ENCODE measurements around the gene LETM1. TPM values are rescaled to one million over a fixed set of nuclear protein-coding genes. Genes with fewer than 3 reads are reported as not detected.
A peak's percentile ranks its signal among the peaks of the same experiment; 100 is the strongest.

The LETM1 gene
- total and polyA plus RNA-seq, 2 of the 13 experiments (the other 11 are each of a cell fraction or from before 2014, with no cell fraction given): 9.7 to 41.6 TPM

GRCh38 chr4:1784395-1784788, 71.6 kb downstream of the LETM1 start (continued):
- no peak for TF ChIP-seq ZNF430 (CRISPR knock-in tag; IDR thresholded peaks at IDR 0.05)
- TF ChIP-seq, protein P1, sequence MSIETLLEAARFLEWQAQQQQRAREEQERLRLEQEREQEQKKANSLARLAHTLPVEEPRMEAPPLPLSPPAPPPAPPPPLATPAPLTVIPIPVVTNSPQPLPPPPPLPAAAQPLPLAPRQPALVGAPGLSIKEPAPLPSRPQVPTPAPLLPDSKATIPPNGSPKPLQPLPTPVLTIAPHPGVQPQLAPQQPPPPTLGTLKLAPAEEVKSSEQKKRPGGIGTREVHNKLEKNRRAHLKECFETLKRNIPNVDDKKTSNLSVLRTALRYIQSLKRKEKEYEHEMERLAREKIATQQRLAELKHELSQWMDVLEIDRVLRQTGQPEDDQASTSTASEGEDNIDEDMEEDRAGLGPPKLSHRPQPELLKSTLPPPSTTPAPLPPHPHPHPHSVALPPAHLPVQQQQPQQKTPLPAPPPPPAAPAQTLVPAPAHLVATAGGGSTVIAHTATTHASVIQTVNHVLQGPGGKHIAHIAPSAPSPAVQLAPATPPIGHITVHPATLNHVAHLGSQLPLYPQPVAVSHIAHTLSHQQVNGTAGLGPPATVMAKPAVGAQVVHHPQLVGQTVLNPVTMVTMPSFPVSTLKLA (IDR thresholded peaks at IDR 0.05): peak; percentile 44
- no peak for TF ChIP-seq SKIL (CRISPR knock-in tag; IDR thresholded peaks at IDR 0.05; ENCODE audit: borderline replicate concordance)
- peak; percentile 7 for TF ChIP-seq HNRNPLL (IDR thresholded peaks at IDR 0.05; ENCODE audit: low read depth, low read length, poor library complexity, severe bottlenecking)
- TF ChIP-seq ETV5 (CRISPR knock-in tag; IDR thresholded peaks at IDR 0.05; ENCODE audit: borderline replicate concordance): no peak
- 0 out of 2 replicates have a peak, but pooled peaks have one; percentile 11 for TF ChIP-seq TP53 (CRISPR knock-in tag; conservative IDR thresholded peaks at IDR 0.05)
- no peak for TF ChIP-seq GLI4 (CRISPR knock-in tag; IDR thresholded peaks at IDR 0.05; ENCODE audit: borderline replicate concordance)
- TF ChIP-seq GTF2F1 (IDR thresholded peaks at IDR 0.05; ENCODE audit: low read length): no peak
- TF ChIP-seq, protein P2, sequence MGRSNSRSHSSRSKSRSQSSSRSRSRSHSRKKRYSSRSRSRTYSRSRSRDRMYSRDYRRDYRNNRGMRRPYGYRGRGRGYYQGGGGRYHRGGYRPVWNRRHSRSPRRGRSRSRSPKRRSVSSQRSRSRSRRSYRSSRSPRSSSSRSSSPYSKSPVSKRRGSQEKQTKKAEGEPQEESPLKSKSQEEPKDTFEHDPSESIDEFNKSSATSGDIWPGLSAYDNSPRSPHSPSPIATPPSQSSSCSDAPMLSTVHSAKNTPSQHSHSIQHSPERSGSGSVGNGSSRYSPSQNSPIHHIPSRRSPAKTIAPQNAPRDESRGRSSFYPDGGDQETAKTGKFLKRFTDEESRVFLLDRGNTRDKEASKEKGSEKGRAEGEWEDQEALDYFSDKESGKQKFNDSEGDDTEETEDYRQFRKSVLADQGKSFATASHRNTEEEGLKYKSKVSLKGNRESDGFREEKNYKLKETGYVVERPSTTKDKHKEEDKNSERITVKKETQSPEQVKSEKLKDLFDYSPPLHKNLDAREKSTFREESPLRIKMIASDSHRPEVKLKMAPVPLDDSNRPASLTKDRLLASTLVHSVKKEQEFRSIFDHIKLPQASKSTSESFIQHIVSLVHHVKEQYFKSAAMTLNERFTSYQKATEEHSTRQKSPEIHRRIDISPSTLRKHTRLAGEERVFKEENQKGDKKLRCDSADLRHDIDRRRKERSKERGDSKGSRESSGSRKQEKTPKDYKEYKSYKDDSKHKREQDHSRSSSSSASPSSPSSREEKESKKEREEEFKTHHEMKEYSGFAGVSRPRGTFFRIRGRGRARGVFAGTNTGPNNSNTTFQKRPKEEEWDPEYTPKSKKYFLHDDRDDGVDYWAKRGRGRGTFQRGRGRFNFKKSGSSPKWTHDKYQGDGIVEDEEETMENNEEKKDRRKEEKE (IDR thresholded peaks at IDR 0.05): no peak
- no peak for TF ChIP-seq IKZF4 (CRISPR knock-in tag; IDR thresholded peaks at IDR 0.05; ENCODE audit: borderline replicate concordance, low read depth, not compliant biosample characterization)
- TF ChIP-seq RFX1 (IDR thresholded peaks at IDR 0.05): no peak
- no peak for TF ChIP-seq ZKSCAN1 (IDR thresholded peaks at IDR 0.05; ENCODE audit: low read length)
- no peak for TF ChIP-seq PRPF4 (IDR thresholded peaks at IDR 0.05; ENCODE audit: low read depth, low read length, poor library complexity, severe bottlenecking)
- TF ChIP-seq, protein P3, sequence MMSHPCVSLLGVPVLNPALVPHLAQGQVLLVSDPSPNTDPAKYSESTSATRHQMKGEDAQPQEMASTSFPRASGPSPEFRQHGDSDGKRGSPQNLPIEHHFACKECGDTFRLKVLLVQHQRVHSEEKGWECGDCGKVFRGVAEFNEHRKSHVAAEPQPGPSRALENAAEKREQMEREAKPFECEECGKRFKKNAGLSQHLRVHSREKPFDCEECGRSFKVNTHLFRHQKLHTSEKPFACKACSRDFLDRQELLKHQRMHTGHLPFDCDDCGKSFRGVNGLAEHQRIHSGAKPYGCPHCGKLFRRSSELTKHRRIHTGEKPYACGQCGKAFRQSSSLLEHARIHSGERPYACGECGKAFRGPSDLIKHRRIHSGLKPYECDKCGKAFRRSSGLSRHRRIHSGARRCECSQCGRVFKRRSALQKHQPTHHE (CRISPR knock-in tag; IDR thresholded peaks at IDR 0.05; ENCODE audit: borderline replicate concordance): no peak
- no peak for TF ChIP-seq TMF1 (CRISPR knock-in tag; IDR thresholded peaks at IDR 0.05; ENCODE audit: low read depth)
- 0 out of 2 replicates have a peak, but pooled peaks have one; percentile 12 for TF ChIP-seq ZBTB43 (CRISPR knock-in tag; conservative IDR thresholded peaks at IDR 0.05)
- TF ChIP-seq ZMAT3 (CRISPR knock-in tag; conservative IDR thresholded peaks at IDR 0.05): no peak
- no peak for TF ChIP-seq HIVEP1 (CRISPR knock-in tag; IDR thresholded peaks at IDR 0.05)
- TF ChIP-seq TFAP4 (IDR thresholded peaks at IDR 0.05; ENCODE audit: borderline replicate concordance, low read depth): peak; percentile 22; the same call in 1 of the 2 replicates
- TF ChIP-seq ZNF567 (CRISPR knock-in tag; IDR thresholded peaks at IDR 0.05; ENCODE audit: borderline replicate concordance): 0 out of 2 replicates have a peak, but pooled peaks have one; percentile 50
